ENCODE data around the gene PRPF38B.
"Not testable (repeated sequence)": the region's sequence is repeated elsewhere in the genome, so short reads cannot be mapped to it uniquely, and the experiment has no call there.

PRPF38B gene

GRCh38 chr1:108681701-108682100 is 10.4 kb upstream of the PRPF38B start:
- not testable (repeated sequence) for DNase-seq

- DNase-seq = no peak
These were observed 6.6 kb upstream of the PRPF38B start for GRCh38 chr1:108685529-108685928.

- DNase-seq = no peak
These were observed 5.3 kb upstream of the PRPF38B start for GRCh38 chr1:108686614-108687313.

GRCh38 chr1:108691128-108691941 is 775 bp upstream of the PRPF38B start:
- DNase-seq = no peak

- DNase-seq = peak; percentile 73
These were observed 880 bp downstream of the PRPF38B start for GRCh38 chr1:108692724-108693655.

GRCh38 chr1:108695535-108695934 is 3.4 kb downstream of the PRPF38B start:
- DNase-seq = no peak

- DNase-seq = no peak
These were observed 7.5 kb downstream of the PRPF38B start for GRCh38 chr1:108699375-108700332.

- DNase-seq = no peak
These were observed 9.2 kb downstream of the PRPF38B start for GRCh38 chr1:108701176-108701849.

- not testable (repeated sequence) for DNase-seq
These were observed 10.0 kb downstream of the PRPF38B start for GRCh38 chr1:108702109-108702508.

GRCh38 chr1:108703939-108704338 is 11.8 kb downstream of the PRPF38B start:
- peak; percentile 80 for DNase-seq

GRCh38 chr1:108704496-108704895 is 12.4 kb downstream of the PRPF38B start:
- no peak for DNase-seq

- DNase-seq = no peak
These were observed 14.5 kb downstream of the PRPF38B start for GRCh38 chr1:108706643-108707042.

- peak; percentile 60 for DNase-seq
These were observed 16.9 kb downstream of the PRPF38B start for GRCh38 chr1:108708691-108709660.

GRCh38 chr1:108712606-108713150 is 20.6 kb downstream of the PRPF38B start, which contains the start of gene FNDC7:
FNDC7 (plus strand) TSS chr1:108712908; CDS start chr1:108712934, 26 bp downstream.
- DNase-seq = no peak

- DNase-seq = no peak
These were observed 23.8 kb downstream of the PRPF38B start for GRCh38 chr1:108715932-108716331.

- no peak for DNase-seq
These were observed 24.5 kb downstream of the PRPF38B start for GRCh38 chr1:108716437-108717230.

- no peak for DNase-seq
These were observed 25.7 kb downstream of the PRPF38B start for GRCh38 chr1:108717774-108718316.

- DNase-seq = no peak
These were observed 27.0 kb downstream of the PRPF38B start for GRCh38 chr1:108718927-108719655.
